NCI-H2081 treated with DMSO at 0.1 percent for 48 hours (cell line): ENCODE measurements around the gene CHST10.

Source experiments
- DNase-seq: peaks from one replicate; lab custom pipeline; 2025; lab: John Stamatoyannopoulos, UW

The CHST10 gene

DNA sequence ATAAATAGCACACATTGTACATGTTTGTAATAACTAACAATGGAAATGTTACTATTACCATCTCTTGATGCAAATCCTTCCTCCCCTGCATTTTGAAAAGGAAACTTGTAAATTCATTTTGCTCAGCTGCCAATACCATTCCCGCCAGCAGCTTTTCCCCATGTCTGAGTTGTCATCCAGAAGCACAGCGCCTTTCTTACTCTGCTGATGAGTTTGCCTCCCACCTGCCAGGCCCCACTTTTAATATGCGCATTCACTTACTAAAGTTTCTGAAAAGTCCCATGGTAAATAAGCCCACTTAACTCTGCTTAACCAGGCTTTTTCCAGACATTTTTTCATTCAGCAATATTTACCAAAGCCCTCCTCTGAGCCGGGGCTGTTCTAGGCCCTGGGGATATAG, 3.9 kb downstream of the CHST10 start:
- no peak for DNase-seq

GRCh38 chr2:100412881-100413321, 4.6 kb downstream of the CHST10 start:
- no peak for DNase-seq

- DNase-seq: no peak
Measured at GRCh38 chr2:100412466-100412865, 5.0 kb downstream of the CHST10 start.

- no peak for DNase-seq
Measured at GRCh38 chr2:100411841-100412292, 5.6 kb downstream of the CHST10 start.

GRCh38 chr2:100409975-100410647, 7.4 kb downstream of the CHST10 start:
- DNase-seq: no peak

DNA sequence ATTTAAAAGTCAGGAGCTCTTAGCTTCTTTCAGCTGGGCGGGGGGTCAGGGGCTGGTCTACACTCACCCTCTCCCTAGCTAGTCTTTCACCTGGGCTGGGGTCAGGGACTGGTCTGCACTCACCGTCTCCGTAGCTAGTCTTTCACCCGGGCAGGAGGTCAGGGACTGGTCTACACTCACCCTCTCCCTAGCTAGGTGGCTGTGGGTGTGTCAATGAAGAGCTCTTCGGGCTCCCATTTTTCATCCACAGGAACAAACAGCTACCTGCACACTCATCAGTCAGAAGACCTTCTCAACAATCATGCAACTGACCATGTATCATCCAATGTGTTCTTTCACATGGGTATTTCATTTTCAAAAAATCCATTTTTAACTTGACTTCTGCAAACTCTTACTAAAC, 8.0 kb downstream of the CHST10 start:
- DNase-seq: no peak

DNA sequence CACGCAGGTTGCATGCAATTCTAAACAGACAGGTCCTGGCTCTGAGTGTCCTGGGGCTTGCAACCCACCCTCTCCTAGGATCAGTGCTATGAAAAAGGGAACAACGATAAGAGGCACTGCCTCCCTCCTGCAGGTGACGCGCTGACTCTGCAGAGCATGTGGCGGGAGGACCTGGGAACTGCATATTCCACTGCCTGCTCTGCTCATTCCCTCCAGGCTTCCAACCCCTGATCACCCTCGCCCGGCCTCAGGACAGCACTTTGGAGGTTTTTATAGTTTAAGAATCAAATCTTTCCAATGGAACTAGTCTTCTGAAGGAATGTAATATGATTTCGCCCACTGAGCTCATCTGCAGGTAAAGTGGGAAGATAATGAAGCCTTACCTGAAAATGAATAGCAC, 8.5 kb downstream of the CHST10 start:
- no peak for DNase-seq

GRCh38 chr2:100408104-100408503, 9.4 kb downstream of the CHST10 start:
- no peak for DNase-seq

DNA sequence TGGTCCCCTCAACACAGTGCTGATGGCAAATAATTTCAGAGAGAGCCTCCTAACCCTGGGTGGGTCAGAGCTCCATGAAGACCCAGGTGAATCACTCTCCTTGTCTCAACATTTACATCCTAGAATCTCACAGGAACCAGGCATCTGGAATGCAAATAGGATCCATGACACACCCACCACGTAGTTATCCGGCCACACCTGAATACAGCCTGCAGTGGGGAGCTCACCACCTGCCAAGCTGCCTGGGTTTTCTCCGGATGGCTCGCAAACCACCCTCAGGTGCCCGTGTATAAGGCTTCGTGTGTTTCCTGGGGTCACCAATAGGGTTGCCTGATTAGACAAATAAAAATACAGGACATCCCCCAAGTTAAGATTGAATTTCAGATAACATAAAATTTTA, 9.9 kb downstream of the CHST10 start:
- DNase-seq: no peak

GRCh38 chr2:100407073-100407472, 10.4 kb downstream of the CHST10 start:
- DNase-seq: no peak

GRCh38 chr2:100406120-100406508, 11.4 kb downstream of the CHST10 start:
- DNase-seq: no peak

DNA sequence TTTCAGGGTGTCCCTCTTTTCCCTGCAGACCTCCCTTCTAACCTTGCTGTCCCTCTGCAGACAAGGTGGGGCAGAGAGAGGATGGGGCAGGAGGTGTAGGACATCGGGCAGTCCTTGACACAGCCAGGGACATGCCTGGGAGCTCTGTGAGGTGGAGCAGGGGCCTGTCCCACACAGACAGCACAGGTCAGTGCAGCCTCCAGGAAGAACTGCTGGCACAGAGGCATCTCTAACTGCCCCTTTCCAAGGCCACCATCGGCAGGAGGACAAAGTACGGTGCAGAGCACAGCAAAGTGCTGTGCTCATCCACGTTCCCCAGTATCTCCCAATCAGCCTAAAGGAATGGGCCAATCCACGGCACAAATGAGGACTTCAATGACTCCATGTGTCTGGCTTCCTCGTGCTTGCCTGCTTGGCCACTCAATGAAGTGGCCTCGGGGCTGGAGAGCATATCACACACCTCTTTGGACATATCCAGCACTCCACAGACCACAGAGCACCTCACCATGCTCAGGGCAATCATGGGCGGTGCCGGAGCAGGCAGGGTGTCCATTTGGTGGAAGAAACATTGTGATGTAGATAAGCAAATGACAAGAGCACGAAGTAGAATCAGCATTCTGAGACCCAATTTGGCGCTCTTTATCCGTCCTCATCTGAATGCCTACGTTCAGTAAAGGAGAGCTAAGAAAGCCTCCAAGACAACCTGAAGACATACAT, 11.9 kb downstream of the CHST10 start:
- no peak for DNase-seq

DNA sequence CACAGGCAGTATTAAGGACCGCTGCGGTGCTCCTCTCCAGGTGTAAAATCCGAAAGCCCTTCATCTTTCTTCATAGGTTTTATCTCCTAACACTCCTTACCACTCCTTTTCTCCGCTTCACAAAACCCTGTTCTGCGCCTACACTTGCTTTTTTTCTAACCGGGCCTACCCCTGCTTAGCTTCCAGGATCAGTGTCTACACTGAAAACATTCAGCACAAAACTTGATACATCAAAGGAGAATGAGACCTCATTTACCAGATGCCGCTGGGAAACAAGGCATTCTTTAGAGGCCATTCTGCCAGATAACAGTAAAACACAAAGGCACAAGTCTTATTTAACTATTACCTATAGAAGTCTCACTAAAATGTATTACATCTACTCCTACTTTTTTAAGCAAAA, 13.1 kb downstream of the CHST10 start:
- DNase-seq: no peak

DNA sequence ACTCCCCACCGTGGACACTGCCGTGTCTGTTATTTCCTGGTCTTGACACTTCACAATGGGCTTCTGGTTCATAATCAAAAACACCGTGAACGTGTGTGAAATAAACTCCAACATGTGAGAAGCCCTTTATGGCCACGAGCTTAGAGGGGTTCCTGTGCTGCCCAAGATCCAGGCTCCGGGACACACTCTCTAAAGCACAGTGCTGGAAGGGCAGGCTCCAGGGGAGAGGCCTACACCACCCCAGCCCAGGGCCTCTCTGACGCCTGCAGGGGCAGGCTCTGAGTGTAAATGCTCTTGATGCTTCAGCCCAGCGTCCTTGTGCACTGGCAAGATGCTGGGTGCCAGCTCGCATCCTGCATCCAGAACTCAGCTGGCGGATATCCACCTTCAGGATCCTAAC, 13.7 kb downstream of the CHST10 start:
- no peak for DNase-seq

- DNase-seq: no peak
Measured at GRCh38 chr2:100401268-100401667, 16.2 kb downstream of the CHST10 start.

- DNase-seq: no peak
Measured at GRCh38 chr2:100399714-100400113, 17.8 kb downstream of the CHST10 start.

DNA sequence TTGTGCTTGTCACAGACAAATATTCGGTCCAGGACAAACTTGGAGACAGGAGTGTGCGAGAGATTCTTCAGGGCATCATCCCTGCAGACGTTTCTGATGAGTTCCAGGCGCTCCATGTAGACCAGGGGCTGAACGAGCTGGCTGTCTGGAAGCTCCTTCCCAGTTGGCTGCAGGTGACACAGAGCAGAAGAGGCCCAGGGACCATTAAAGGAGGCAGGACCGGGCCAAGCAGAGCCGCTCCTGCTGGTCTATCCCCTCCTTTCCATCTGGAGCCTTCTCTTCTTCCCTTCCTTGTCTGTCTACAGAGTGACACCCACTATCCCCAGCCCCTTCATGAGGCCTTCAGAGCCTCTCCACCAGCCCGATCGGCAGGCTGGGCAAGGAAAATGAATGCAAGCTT, 19.5 kb downstream of the CHST10 start:
- DNase-seq: no peak

- no peak for DNase-seq
Measured at GRCh38 chr2:100397118-100397860, 20.2 kb downstream of the CHST10 start.

- DNase-seq: no peak
Measured at GRCh38 chr2:100396483-100396882, 21.0 kb downstream of the CHST10 start.

- no peak for DNase-seq
Measured at GRCh38 chr2:100395532-100396350, 21.7 kb downstream of the CHST10 start.

GRCh38 chr2:100394111-100394641, 23.3 kb downstream of the CHST10 start:
- no peak for DNase-seq

GRCh38 chr2:100393362-100393761, 24.1 kb downstream of the CHST10 start:
- DNase-seq: no peak
